Kidney capillary endothelial cell (primary cell): ENCODE measurements around the gene CLEC2B.

Experiments
- DNase-seq: peaks from one replicate; pipeline ENCODE4 v3.0.0-alpha.2; 2018; ENCODE audit warnings: low spot score

The CLEC2B gene

DNA sequence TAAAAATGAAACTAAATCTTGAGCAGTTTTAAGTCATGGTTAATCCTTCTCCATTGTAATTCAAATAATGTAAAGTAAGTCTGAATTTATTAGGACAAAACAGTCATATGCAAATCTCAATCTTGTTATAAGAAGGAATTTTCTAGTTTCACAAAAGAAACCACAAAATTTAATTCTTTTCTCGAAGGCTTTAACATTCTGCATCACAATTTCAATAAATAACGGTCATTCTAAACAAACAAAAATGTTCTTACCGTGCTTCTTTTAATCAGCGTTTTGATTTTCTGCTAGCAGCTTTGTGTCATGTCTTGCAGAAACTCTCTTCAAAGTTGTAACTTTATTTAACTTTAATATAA lies 225 bp downstream of the CLEC2B start:
- DNase-seq = no peak

DNA sequence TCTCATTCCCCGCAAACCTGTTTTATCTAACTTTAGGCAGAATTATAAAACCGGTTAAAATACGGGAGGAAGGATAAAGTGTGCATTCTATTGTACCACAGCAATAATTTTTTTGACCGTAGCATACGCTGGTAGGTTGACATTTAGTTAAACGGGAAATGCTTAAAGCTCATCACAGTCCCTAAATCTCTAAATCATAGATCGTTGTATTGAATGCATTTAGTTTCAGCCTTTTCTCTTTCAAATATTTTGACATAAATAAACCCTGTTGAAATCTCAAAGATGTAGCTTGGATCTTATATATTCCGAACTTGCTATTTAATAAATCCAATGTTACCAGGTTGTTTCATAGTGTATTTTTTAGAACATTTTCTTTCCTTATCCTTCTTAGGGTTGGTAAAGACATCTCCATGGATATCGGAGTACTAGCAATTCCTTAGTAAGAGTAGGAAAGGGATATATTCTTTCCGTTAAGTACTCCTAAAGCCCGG lies 798 bp downstream of the CLEC2B start:
- peak; percentile 30 for DNase-seq

DNA sequence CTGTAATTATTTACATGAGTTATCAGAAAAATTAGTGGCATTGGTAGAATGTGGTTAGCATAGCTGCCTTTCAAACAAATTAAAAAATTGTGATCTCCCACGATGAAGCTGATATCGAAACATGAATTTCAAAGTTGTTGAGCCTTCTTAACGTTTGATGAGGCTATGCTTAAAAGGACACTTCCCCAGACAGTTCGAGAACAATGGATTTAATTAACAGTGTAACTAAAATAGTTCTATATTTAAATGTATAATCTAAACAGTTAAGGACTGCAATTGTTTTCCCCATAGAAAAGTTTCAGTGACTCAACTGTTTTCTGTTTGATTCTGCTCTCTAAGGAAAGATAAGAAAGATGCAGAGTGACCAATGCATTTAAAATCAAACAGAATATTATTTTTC lies 1.6 kb downstream of the CLEC2B start:
- peak; percentile 25 for DNase-seq

DNA sequence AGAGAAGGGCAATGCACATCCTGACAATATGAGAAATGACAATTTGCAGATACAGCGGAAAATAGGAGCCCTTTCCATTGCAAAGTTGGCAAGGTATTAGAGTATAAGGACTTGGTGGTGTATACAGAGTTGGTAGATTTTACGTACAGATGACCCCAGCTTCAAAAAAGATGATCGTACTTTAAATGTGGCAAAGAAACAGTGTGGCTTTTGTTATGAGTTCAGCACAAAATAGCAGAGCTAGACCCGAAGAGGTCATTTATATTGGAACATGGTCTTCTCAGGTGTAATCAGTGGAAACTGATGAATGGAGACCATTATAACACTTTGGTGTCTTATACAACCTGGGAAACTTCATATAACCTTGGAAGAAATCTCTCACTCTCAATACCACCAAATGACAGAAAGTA lies 2.3 kb downstream of the CLEC2B start:
- DNase-seq = no peak

DNA sequence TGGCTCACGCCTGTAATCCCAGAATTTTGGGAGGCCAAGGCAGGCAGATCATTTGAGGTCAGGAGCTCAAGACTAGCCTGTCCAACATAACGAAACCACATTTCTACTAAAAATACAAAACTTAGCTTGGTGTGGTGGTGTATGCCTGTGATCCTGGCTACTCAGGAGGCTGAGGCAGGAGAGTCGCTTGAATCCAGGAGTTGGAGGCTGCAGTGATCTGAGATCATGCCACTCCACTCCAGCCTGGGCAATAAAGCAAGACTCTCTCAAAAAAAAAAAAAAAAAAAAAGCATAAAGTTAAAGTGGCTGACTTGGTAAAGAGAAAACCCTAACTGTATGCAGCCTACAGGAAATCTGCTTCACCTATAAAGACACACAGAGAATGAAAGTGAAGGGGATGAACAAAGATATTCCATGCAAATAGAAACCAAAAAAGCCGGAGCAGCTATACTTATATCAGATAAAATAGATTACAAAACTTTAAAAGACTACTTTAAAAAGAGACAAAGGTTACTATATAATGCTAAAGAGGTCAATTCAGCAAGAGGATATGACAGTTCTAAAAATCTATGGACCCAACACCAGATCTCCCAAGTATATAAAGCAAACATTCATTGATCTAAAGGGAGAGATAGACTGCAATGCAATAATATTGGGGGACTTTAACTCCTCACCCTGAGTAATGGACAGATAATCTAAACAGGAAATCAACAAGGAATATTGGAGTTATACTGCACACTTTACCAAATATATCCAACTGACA lies 4.1 kb downstream of the CLEC2B start:
- peak; percentile 7 for DNase-seq

DNA sequence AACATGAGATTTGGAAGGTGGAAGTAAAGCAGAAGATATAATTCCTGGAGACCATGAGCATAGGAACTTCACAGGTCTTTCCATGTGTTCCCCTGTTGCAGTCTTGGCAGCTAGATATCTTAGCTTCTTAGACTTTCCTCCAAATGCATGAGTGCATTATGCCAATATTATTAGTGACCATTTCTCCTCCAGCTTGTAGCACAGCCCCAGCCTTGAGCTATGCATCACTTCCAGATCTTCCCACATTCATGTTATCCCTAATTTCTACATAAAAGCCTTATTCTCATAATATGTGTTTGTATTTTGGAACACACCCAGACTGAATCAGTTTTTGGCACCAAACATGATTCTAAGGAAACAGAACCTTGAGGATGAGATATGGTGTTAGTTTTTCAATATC lies 11.0 kb downstream of the CLEC2B start:
- DNase-seq = no peak

DNA sequence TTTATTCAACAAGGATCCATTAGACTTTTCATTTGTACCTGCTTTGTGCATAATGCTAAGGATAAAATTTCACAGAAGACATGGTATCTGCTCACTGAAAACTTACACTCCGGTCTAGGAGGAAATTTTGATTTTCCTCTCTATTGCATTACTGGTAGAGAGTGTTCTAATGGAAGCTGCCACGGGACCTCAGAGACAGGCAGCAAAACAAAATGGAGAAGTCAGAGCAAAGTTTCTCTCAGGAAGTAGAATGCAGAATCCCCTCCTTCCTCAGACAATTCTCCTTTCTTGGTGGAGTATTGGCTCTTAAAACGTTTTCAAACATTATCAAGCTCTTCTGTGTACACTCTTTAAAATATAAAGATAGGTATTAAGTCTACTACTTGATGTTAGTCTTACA lies 12.3 kb downstream of the CLEC2B start:
- no peak for DNase-seq

DNA sequence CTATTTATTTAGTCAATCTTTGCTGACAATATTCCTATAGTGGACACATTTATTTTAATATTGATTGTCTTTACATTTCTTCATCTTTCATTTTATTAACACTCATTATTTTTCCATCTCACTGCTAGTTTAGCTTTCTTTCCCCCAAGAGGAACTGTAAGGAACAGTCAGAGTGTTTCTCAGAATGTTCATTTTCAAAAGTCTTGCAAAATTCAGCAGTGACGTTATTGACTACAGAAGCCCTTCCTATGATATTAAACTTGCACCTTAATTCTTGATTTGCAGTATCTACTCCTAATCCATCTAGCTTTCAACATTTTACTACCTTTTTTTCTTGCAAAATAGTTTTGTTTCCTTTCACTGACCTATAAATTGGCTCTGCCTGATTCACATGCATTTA lies 13.0 kb downstream of the CLEC2B start:
- DNase-seq = no peak

DNA sequence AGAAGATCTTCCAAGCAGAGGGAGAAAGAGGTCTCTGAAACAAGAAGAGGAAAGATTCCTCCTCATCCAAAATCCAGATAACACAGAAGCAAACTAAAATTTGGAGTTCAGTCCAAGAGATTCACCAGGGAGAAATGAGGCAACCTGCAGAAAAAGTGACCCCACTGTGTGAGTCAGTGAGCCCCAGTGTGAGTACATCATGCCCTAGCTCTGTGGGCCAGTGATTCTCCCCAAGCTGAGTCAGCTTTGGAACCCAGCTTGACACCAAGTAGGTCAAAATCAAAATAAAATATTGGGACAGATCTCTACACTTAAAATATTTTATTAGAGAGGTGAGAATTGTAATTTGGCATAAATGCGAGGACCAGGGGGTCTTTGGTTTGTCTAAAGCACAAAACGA lies 17.2 kb downstream of the CLEC2B start:
- no peak for DNase-seq

DNA sequence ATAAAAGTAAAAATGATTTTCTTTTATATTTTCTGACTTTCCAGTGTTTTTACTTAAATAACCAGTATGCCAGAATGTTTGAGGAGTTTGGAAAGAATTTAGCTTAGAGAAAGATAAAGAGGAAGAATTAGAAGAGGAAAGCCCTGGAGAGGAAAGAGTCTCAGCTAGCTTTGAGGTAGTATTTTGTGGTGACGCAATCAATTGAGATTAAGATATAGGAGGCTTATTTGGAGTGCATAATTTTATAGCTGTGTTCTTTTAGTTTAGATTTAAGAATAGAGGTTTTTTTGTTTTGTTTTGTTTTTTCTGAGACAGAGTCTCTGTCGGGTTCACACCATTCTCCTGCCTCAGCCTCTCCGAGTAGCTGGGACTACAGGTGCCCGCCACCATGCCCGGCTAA lies 18.1 kb downstream of the CLEC2B start:
- no peak for DNase-seq

DNA sequence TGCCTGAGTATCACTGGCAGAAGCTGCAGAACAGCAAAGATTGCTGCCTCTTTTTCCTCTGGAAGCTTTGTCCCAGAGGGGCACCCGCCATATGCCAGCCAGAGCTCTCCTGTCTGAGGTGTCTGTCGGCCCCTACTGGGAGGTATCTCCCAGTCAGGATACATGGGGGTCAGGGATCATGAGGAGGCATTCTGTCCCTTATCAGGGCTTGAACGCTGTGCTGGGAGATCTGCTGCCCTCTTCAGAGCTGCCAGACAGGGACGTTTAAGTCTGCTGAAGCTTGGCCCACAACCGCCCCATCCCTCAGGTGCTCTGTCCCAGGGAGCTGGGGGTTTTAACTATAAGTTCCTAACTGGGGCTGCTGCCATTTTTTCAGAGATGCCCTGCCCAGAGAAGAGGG lies 20.3 kb downstream of the CLEC2B start:
- no peak for DNase-seq

DNA sequence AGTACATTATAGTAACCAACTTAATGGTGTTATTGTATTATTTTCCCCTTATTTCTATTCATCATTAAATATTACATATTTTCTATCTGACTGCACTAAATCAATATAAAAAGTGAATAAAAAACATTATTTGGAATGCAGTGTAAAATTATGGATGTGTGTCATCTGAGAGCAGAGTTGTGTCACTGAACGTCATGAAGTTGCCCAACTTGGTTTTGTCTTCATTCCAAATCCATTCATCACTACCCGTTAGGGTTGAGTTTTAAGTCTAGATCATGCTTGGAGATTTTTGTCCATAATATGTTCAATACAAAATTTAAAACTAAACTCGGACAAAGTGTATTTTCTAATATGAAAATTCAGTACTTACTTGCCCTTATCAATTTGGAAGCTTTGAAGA lies 25.7 kb downstream of the CLEC2B start:
- no peak for DNase-seq

DNA sequence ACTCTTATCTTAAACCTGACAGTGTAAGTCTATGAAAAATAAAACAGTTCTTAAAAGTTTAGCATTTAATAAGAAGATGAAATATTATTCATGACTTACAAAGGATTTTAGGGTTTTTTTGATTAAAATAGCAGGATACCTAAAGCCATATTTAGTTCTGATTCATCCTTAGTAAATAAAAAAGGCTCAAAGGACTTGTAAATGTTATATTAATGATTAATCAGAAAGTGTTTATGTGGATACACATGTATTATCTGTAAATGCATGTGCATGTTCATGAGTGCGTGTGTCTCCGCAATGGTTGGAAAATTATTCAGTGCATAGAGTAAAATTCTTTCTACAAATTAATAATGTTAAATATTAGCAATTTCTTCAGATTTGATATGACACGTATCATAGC lies 37.4 kb downstream of the CLEC2B start:
- no peak for DNase-seq

DNA sequence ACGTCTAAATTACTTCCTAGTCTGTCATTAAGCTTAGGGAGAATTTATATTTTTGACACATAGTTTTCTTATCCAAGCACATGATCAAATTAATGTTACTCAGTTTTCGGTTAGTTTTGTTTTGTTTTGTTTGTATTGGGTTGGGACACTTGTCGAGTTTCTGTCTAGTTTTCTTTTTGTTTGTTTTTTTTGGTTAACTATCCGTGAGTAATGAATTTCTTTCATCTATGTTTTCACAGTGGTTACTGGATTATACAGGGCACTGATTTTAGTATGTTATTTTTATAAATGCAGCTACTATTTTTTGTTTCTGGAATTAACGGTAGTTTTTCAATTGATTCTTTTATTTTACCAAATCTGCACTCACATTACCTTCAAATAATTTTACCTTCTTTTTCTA lies 39.2 kb downstream of the CLEC2B start:
- DNase-seq = no peak

DNA sequence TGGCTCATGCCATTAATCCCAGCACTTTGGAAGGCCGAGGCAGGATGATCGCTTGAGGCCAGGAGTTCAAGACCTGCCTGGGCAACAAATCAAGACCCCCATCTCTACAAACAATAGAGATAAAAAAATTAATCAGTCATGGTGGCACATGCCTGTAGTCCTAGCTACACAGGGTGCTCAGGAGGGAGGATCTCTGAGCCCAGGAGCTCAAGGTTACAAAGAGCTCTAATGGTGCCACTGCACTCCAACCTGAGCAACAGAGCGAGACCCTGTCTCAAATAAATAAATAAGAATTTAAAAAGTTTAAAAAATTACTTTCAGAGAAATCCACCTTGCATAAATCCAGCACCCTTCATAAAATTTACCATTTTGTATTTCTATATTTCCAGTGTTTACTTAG lies 39.7 kb downstream of the CLEC2B start:
- no peak for DNase-seq

DNA sequence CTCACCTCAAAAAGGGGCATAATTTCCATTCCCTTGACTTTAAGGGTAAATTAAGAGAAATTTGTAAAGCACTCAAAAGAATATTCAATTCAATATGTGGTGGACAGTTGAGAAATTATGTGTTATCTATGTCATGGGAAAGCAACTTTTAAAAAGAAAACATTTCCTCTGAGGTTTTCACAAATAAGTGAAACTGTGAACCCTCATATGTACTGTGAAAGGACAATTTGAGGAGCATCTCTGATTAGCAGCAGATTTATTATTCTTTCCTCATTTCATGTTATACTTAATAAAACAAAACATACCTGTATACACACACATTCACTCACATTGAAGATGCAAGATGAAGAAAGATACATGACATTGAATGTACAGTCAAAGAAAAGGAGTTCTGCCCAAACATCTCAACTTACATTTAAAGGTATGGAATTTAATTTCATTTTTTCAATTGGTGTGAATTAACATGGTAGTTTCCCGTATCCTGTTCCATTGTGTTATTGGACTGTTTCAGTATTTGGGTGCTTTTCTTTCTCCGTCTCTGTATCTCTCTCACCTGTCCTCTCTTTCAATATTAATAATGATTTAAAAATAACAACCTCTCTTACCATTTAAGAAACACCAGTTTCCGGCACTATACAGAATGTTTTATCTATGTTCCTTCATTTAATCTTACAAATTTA lies 41.8 kb downstream of the CLEC2B start, which contains the start of gene KLRF1:
Gene KLRF1 (plus strand): TSS at position 273 of the 680 bp plus-strand sequence. CDS start 64 bp downstream, at position 337.
- no peak for DNase-seq

DNA sequence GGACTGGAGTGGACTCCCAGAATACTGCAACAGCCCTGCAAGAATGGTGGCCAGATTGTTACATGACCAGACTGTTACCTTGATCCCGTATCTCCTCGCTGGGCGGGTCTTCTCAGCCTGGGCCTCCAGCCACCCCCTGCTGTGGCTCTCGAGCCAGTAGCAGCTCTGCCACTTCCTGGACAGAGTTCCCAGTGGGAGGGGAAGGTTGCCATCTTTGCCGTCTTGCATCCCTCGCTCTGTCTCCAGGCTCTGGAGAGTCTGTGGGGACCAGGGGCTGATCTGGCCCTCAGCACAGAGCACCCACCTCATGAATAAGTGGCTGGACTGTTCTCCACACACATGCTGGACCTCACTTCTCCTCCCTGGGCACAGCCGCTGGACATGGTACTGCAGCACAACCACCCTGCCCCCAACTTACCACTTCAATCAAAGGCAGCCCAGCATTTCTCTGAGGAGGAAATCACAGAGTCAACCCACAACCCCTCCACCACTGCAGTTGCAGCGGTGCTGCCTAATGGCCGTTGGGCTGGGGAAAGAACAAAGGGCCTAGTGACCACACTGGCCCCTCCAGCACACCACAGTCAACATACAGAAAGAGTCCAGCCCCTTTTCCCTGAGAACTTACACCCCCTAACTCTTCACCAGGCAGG lies 48.7 kb downstream of the CLEC2B start:
- no peak for DNase-seq

DNA sequence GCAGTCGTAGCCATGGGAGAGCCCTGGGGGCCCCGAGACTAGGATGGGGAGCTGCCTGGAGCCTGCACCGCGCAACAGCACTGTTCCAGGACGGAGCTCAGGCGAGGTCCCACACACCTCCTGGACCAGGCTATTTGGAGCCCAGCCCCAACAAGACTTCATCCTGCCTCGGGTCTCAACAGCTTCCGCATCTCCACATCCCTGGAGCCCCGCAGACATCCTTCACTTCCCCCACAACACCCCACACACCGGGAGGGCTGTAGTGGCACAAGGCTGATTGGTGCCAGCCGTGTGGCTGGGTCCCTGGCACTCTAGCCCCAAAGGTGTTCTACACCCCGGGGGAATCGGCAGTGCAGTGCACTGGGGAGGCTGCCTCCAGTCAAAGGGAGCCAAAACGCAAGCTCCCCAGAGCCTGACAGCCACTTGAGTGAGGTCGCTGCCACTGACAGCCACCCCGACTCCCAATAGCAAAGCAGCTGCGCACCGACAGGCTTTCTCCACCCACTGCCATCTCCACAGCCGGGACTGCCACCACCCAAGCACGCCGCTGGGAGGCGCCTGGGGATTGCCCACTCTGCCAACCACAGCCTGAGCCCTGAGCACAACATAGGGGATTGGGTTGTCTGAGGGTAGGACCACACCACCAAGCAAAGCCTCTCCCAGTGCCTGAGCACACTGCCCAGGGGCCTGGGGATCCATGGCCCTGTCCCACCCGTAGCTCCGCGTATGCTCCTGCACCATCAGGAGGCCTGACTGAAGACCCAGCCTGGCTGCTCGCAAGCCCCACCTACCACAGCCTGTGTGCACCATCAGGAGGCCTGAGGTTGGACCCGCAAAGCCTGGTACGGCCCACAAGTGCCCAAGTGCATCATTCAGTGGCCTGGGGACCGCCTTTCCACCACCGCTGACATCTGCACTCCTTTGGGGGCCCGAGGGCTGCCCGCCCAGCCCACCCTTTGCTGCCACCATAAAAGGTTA lies 55.0 kb downstream of the CLEC2B start:
- peak; percentile 28 for DNase-seq

DNA sequence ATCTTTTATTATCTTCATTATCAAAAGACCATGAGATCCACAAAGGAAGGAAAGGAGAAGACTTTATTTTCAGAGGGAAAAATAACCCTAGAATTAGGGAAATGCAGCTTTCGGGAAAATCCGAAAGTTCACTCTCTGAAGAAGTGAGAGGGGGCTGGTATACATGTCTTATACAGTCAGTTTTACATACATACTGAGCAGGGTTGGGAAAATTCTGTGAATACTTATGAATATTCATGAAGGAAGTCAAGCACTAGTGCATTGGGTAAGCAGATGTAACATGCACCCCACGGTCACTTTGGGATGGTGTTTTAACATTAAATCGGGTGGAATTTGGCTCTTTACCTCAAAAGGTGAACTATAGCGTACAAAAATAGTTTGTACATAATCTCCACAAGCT lies 57.5 kb downstream of the CLEC2B start:
- no peak for DNase-seq

DNA sequence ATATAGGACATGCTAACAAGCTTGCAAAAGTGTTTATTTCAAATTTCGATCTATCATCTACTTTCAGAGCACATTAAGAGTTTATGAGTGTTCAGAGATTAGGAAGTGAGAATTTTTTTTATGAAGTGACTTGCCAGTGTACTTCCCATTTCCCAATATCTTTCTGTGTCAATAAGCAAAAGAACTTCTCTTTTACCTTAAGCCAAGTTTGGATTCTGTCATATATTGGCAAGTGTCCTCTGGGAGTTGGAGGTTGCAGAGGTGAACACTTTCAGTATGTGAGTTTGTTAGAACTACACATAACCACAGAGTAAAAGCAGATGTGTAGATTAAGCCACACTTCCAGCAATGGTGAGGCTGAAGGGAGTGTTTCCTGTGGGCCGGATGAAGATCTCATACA lies 58.5 kb downstream of the CLEC2B start:
- DNase-seq = no peak

DNA sequence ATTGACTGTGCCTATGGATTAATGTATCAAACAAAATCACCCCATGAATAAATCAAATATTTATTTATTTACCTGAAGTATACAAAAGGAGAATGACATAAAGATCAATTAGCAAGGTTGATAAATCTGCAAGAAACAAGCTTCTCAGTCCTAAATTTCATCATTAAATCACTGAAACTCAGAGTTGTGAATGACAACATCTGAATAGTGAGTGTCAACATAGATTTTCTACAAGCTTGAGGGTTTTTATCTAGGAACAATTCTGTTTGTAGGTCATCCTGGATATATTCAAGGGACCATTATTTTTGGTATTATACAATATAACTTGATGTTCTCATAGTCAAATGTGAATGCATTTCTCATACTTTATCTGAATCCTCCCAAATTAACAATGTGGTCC lies 59.3 kb downstream of the CLEC2B start:
- no peak for DNase-seq

DNA sequence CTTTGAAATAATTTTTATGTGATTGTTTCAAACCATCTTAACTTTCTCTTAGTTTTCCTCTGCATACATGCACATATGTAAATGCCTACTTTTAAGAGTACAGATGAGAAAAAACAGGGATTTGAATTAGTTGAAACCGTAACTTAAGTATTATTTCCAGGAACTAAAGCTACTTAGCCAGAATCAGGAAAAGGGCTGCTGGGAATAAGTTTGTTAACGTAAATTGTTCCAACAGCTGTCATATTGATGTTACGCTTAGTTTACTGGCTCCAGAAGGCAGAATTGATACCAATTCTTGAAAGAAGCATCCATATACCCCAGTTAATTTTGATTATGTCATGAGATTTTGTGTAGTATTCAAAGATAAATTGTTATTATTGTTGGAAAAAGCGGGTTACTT lies 59.8 kb downstream of the CLEC2B start:
- no peak for DNase-seq
